ENCODE data around the gene CCL13. TPM values are rescaled to one million over a fixed set of nuclear protein-coding genes. Genes with fewer than 3 reads are reported as not detected.

CCL13 gene
- total RNA-seq, 2 donors from 2014 or later: 0.90 to 1.3 TPM

GRCh38 chr17:34390649-34391048, 34.4 kb downstream of the CCL13 start:
- TF ChIP-seq CTCF (IDR thresholded peaks at IDR 0.05): no peak
- Histone ChIP-seq H3K4me1 (no peaks in the 10 kb centered on the region), H3K9me3 (no peaks in the 10 kb centered on the region), H3K27me3 (no peaks in the 10 kb centered on the region), H3K36me3 (no peaks in the 10 kb centered on the region), H3K4me3 (no peak overlapping the region), H3K27ac (no peak overlapping the region)
- DNase-seq (ENCODE audit: low spot score): no peak

DNA sequence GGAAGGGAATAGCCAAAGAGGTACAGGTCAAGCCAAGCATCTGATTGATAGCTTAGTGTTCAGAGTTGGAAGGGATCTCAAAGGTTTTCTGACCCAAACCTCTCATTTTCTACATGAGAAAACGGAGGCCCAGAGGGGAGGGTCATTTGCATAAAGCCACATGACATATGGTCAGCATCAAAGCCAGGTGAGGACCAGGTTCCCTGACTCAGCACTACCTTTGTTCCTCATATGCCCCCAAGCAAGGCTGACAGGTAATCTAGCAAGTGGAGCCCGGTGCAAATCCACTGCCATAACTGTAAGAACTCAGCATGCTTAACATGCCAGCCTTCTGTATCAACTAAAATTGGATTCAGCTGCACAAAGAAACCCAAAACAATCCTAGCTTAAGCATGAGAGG, 35.0 kb downstream of the CCL13 start:
- Histone ChIP-seq H3K9me3 (no peaks in the 10 kb centered on the region), H3K27me3 (no peaks in the 10 kb centered on the region), H3K4me3 (no peak overlapping the region), H3K36me3 (no peaks in the 10 kb centered on the region), H3K4me1 (no peaks in the 10 kb centered on the region), H3K27ac (no peak overlapping the region)
- TF ChIP-seq CTCF (IDR thresholded peaks at IDR 0.05): no peak
- DNase-seq (ENCODE audit: low spot score): no peak

GRCh38 chr17:34393401-34393800, 37.1 kb downstream of the CCL13 start:
- H3K4me1 ChIP-seq: no peaks in the 10 kb centered on the region
- TF ChIP-seq CTCF (IDR thresholded peaks at IDR 0.05): no peak
- H3K27ac ChIP-seq: no peak overlapping the region
- no peaks in the 10 kb centered on the region for H3K36me3 ChIP-seq
- no peaks in the 10 kb centered on the region for H3K9me3 ChIP-seq
- H3K27me3 ChIP-seq: no peaks in the 10 kb centered on the region
- DNase-seq (ENCODE audit: low spot score): peak; percentile 51
- no peak overlapping the region for H3K4me3 ChIP-seq

- DNase-seq (ENCODE audit: low spot score): no peak
- Histone ChIP-seq H3K4me1 (no peaks in the 10 kb centered on the region), H3K9me3 (no peaks in the 10 kb centered on the region), H3K36me3 (no peaks in the 10 kb centered on the region), H3K27ac (no peak overlapping the region), H3K4me3 (no peak overlapping the region), H3K27me3 (no peaks in the 10 kb centered on the region)
- TF ChIP-seq CTCF (IDR thresholded peaks at IDR 0.05): no peak
These were observed 41.0 kb downstream of the CCL13 start for GRCh38 chr17:34397265-34397664.

GRCh38 chr17:34398990-34399389, 42.7 kb downstream of the CCL13 start:
- no peak for TF ChIP-seq CTCF (IDR thresholded peaks at IDR 0.05)
- no peak for DNase-seq (ENCODE audit: low spot score)
- Histone ChIP-seq H3K27me3 (no peaks in the 10 kb centered on the region), H3K4me3 (no peak overlapping the region), H3K36me3 (no peaks in the 10 kb centered on the region), H3K9me3 (no peaks in the 10 kb centered on the region), H3K4me1 (no peaks in the 10 kb centered on the region), H3K27ac (no peak overlapping the region)

- no peak overlapping the region for H3K27ac ChIP-seq
- TF ChIP-seq CTCF (IDR thresholded peaks at IDR 0.05): no peak
- no peaks in the 10 kb centered on the region for H3K36me3 ChIP-seq
- H3K9me3 ChIP-seq: no peaks in the 10 kb centered on the region
- no peaks in the 10 kb centered on the region for H3K4me1 ChIP-seq
- no peaks in the 10 kb centered on the region for H3K27me3 ChIP-seq
- no peak for DNase-seq (ENCODE audit: low spot score)
- H3K4me3 ChIP-seq: no peak overlapping the region
These were observed 43.4 kb downstream of the CCL13 start for GRCh38 chr17:34399725-34400124.
